MV-4-11 (cell line): Measurements from ENCODE around the gene FSTL4.

ENCODE experiments used
- DNase-seq: peaks from one replicate; lab custom pipeline; 2025; lab: John Stamatoyannopoulos, UW

FSTL4 gene

GRCh38 chr5:133367071-133367786 lies 245.1 kb downstream of the FSTL4 start:
- DNase-seq = no peak

GRCh38 chr5:133366438-133366837 lies 245.9 kb downstream of the FSTL4 start:
- no peak for DNase-seq

GRCh38 chr5:133365738-133366137 lies 246.6 kb downstream of the FSTL4 start:
- DNase-seq = no peak

GRCh38 chr5:133364936-133365707 lies 247.2 kb downstream of the FSTL4 start:
- no peak for DNase-seq

GRCh38 chr5:133363807-133364587 lies 248.3 kb downstream of the FSTL4 start:
- DNase-seq = no peak

GRCh38 chr5:133362438-133362837 lies 249.9 kb downstream of the FSTL4 start:
- DNase-seq = no peak

GRCh38 chr5:133361922-133362321 lies 250.4 kb downstream of the FSTL4 start:
- no peak for DNase-seq

GRCh38 chr5:133360693-133361472 lies 251.5 kb downstream of the FSTL4 start:
- DNase-seq = no peak

GRCh38 chr5:133359861-133360260 lies 252.5 kb downstream of the FSTL4 start:
- no peak for DNase-seq

- no peak for DNase-seq
These were observed 254.1 kb downstream of the FSTL4 start for GRCh38 chr5:133358271-133358670.

- DNase-seq = no peak
These were observed 254.6 kb downstream of the FSTL4 start for GRCh38 chr5:133357758-133358157.

GRCh38 chr5:133356984-133357421 lies 255.3 kb downstream of the FSTL4 start:
- DNase-seq = no peak

- no peak for DNase-seq
These were observed 255.9 kb downstream of the FSTL4 start for GRCh38 chr5:133356396-133356983.

- DNase-seq = peak; percentile 84
These were observed 257.8 kb downstream of the FSTL4 start for GRCh38 chr5:133354323-133355185.

- no peak for DNase-seq
These were observed 258.6 kb downstream of the FSTL4 start for GRCh38 chr5:133353741-133354140.

- DNase-seq = no peak
These were observed 263.9 kb downstream of the FSTL4 start for GRCh38 chr5:133348406-133348805.

GRCh38 chr5:133347039-133347438 lies 265.3 kb downstream of the FSTL4 start:
- DNase-seq = no peak

- no peak for DNase-seq
These were observed 268.1 kb downstream of the FSTL4 start for GRCh38 chr5:133344266-133344665.

GRCh38 chr5:133343196-133343595 lies 269.1 kb downstream of the FSTL4 start:
- no peak for DNase-seq

GRCh38 chr5:133341915-133342710 lies 270.2 kb downstream of the FSTL4 start:
- DNase-seq = no peak
